SJSA1 (cell line): ENCODE data around the gene GLB1L. TPM values are rescaled to one million over a fixed set of nuclear protein-coding genes. Genes with fewer than 3 reads are reported as not detected.

ENCODE experiments used
- DNase-seq, 2 experiments: peaks; one replicate each; pipeline ENCODE4 v3.0.0-alpha.2; 2015 to 2020; ENCODE audit warnings: low spot score in 2 of 2, low read depth in 1 of 2
- H3K27ac ChIP-seq: fragments of 250-450 bp; sonication (Bioruptor Pico); 2 replicates; pipeline ENCODE4 v1.5.1; 2020; ENCODE audit warnings: mild to moderate bottlenecking, moderate library complexity
- H3K27me3 ChIP-seq: fragments of 250-450 bp; sonication (Bioruptor Pico); replicated peaks from 2 replicates; pipeline ENCODE4 v1.5.1; 2020; ENCODE audit warnings: mild to moderate bottlenecking, moderate library complexity
- H3K36me3 ChIP-seq: fragments of 250-450 bp; sonication (Bioruptor Pico); 2 replicates; pipeline ENCODE4 v1.5.1; 2020; ENCODE audit warnings: mild to moderate bottlenecking
- H3K4me1 ChIP-seq: fragments of 250-450 bp; sonication (Bioruptor Pico); replicated peaks from 2 replicates; pipeline ENCODE4 v1.6.1; 2021; ENCODE audit warnings: mild to moderate bottlenecking
- H3K4me3 ChIP-seq: fragments of 250-450 bp; sonication (Bioruptor Pico); 2 replicates; pipeline ENCODE4 v1.5.1; 2020; ENCODE audit warnings: mild to moderate bottlenecking
- H3K9me3 ChIP-seq: fragments of 250-450 bp; sonication (Bioruptor Pico); replicated peaks from 2 replicates; pipeline ENCODE4 v1.5.1; 2020; ENCODE audit warnings: mild to moderate bottlenecking
- total RNA-seq: library from RNA; depleted of rRNA; stranded (reverse); fragments of >200 nt; shearing (Covaris generic); gene quantifications from 2 replicates; pipeline ENCODE4 v1.2.3, GENCODE V29; 2014; rRNA removed

The GLB1L gene
- total RNA-seq, 1 experiment from 2014 or later, result 3.6 TPM

DNA sequence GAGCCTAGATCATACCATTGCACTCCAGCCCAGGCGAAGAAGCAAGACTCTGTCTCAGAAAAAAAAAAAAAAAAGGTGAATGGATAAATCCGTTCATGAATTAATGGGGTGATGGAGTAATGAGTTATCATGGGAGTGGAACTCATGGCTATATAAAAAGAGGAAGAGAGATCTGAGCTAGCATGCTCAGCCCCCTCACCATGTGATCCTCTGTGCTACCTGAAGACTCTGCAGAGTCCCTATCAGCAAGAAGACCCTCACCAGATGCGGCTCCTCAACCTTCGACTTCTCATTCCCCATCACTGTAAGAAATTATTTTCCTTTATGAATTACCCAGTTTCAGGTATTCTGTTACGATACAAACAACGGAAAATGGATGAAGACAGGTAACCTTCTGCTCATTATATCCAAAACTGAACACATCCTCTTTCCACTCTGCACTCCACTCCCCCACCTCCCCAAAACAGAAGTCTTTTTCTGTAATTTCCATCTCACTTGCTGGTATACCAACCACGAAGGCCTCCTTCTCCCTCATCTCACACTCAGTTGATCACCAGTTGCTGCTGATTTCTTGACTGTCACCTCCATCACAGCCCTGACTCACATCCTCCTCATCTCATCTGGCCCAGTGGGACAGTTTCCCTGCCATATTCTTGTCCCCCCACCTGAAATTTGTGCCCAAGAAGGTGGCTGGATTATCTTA lies 58.3 kb downstream of the GLB1L start:
- no peak overlapping the region for H3K27ac ChIP-seq
- H3K36me3 ChIP-seq, result peaks cover 23% of the 10 kb centered on the region
- H3K9me3 ChIP-seq, result no peaks in the 10 kb centered on the region
- DNase-seq, result no peak
- 0 out of 2 replicates have a peak, but pooled peaks cover 3% of the 10 kb centered on the region for H3K27me3 ChIP-seq
- no peak overlapping the region for H3K4me3 ChIP-seq
- no peaks in the 10 kb centered on the region for H3K4me1 ChIP-seq

Other genes starting within 250 kb of the GLB1L start
- gene CFAP65, start 203.9 kb downstream of the GLB1L start, total RNA-seq, result not detected in 2 replicates
- gene IHH, start 184.5 kb downstream of the GLB1L start, total RNA-seq, result 0.05 TPM in 1 of 2 replicates, not detected in the other
- gene NHEJ1, start 84.6 kb downstream of the GLB1L start, total RNA-seq, result 13.0 and 15.4 TPM in 2 replicates
- gene SLC23A3, start 75.4 kb downstream of the GLB1L start, total RNA-seq, result 0.13 TPM in 1 of 2 replicates, not detected in the other
- gene CNPPD1, start 68.5 kb downstream of the GLB1L start, total RNA-seq, result 26.1 and 33.8 TPM in 2 replicates
- 37.6 and 45.8 TPM in 2 replicates for gene RETREG2, start 67.2 kb downstream of the GLB1L start, total RNA-seq
- gene ZFAND2B, start 38.7 kb downstream of the GLB1L start, total RNA-seq, result 42.7 and 50.1 TPM in 2 replicates
- gene ABCB6, start 26.5 kb downstream of the GLB1L start, total RNA-seq, result 19.1 and 22.2 TPM in 2 replicates
- 29.8 and 45.8 TPM in 2 replicates for gene ATG9A, start 15.8 kb downstream of the GLB1L start, total RNA-seq
- gene ANKZF1, start 15.6 kb downstream of the GLB1L start, total RNA-seq, result 13.9 and 15.2 TPM in 2 replicates
- 13.2 and 18.6 TPM in 2 replicates for gene STK16, start within 50 bp of the GLB1L start, total RNA-seq
- not detected in 2 replicates for gene TUBA4B, start 7.8 kb upstream of the GLB1L start, total RNA-seq
- 0.45 TPM in 1 of 2 replicates, not detected in the other for gene TUBA4A, start 8.5 kb upstream of the GLB1L start, total RNA-seq
- 35.5 and 57.8 TPM in 2 replicates for gene DNAJB2, start 33.9 kb upstream of the GLB1L start, total RNA-seq
- 4.2 and 4.9 TPM in 2 replicates for gene PTPRN, start 64.0 kb upstream of the GLB1L start, total RNA-seq
- not detected in 2 replicates for gene RESP18, start 87.3 kb upstream of the GLB1L start, total RNA-seq
- 25.5 and 56.1 TPM in 2 replicates for gene DNPEP, start 142.5 kb upstream of the GLB1L start, total RNA-seq
- 0.13 TPM in 1 of 2 replicates, not detected in the other for gene DES, start 172.9 kb upstream of the GLB1L start, total RNA-seq
- gene SPEG, start 189.4 kb upstream of the GLB1L start, total RNA-seq, result 0.44 and 4.2 TPM in 2 replicates